Middle frontal gyrus (tissue), 1 donor: ENCODE data around the gene RFX6.

Experiments used
- DNase-seq: peaks from one replicate; pipeline ENCODE4 v3.0.0-alpha.2; 2015; ENCODE audit warnings: low spot score; ENCODE audit errors: extremely low spot score

RFX6 gene

DNA sequence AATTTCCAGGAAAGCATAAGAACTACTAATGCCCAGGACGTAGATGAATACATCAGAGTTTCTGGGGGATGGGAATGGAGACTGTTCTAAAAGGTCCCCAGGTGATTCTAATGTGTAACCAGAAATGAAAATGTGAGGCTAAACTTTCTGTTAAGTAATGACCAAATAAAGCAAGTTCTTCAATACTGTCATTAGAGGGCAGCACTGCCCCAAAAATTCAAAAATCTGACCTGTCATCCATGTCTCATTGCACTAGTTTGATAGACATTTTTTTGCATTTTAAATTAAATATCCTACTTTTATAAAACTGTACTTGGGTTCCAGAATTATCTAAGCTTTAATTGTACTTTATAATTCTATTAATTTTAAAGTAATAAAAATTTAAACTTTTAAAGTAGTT is 94.9 kb downstream of the RFX6 start:
- DNase-seq = no peak

DNA sequence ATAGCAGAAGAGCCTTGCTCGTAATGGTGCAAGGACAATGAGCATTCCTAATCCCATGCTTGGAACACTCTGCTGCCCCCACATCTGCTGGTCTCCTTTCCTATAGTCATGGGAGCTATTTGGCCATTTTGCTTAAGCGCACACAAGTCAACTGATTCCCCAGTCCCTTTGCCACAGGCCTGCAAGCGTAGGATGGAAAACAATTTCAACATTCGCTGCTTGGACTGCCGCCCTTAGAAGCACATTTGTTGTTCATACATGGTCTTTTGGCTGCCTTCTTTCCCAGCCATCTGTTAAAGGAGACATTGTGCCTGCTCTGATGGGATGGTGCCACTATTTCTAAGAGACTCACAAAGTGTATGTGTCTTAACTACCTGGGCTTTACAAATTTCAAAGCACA is 96.9 kb downstream of the RFX6 start:
- no peak for DNase-seq

GRCh38 chr6:116974526-116975316 is 97.7 kb downstream of the RFX6 start:
- no peak for DNase-seq

GRCh38 chr6:116975600-116975999 is 98.6 kb downstream of the RFX6 start:
- DNase-seq = no peak

GRCh38 chr6:116979560-116979959 is 102.5 kb downstream of the RFX6 start:
- no peak for DNase-seq
